CD4-positive, alpha-beta memory T cell (primary cell): Measurements from ENCODE around the gene DOCK4. TPM values are rescaled to one million over a fixed set of nuclear protein-coding genes. Genes with fewer than 3 reads are reported as not detected.

Experiments used
- CTCF ChIA-PET: fragments of 350-600 bp; sonication (Branson Sonifier 250); formaldehyde crosslinking; loops from one replicate; lab custom pipeline; 2021; ENCODE audit warnings: inconsistent platforms; ENCODE audit not compliant: partially characterized antibody; lab: Charles Lee
- POLR2A ChIA-PET: fragments of 350-600 bp; sonication (Branson Sonifier 250); formaldehyde crosslinking; loops from one replicate; lab custom pipeline; 2021; ENCODE audit not compliant: partially characterized antibody; lab: Charles Lee
- DNase-seq, 5 donors: peaks; one replicate each; pipeline versions ENCODE4 v3.0.0 to v3.0.0-alpha.2; 2020 to 2022; ENCODE audit warnings: mixed read lengths in 1 of 5
- H3K27ac ChIP-seq: one replicate; pipeline ENCODE4 v1.7.0; 2013; ENCODE audit warnings: low read depth, low read length
- H3K27me3 ChIP-seq: 2 replicates; pipeline ENCODE4 v1.7.0; 2013; ENCODE audit warnings: mild to moderate bottlenecking, low read length, moderate library complexity; ENCODE audit not compliant: insufficient read depth
- H3K36me3 ChIP-seq: 2 replicates; pipeline ENCODE4 v1.7.0; 2013; ENCODE audit warnings: mild to moderate bottlenecking, low read length, moderate library complexity; ENCODE audit not compliant: insufficient read depth
- H3K4me1 ChIP-seq: 2 replicates; pipeline ENCODE4 v1.7.0; 2013; ENCODE audit warnings: mild to moderate bottlenecking, low read length, moderate library complexity; ENCODE audit not compliant: insufficient read depth
- H3K4me3 ChIP-seq, 2 donors: one replicate each; pipeline ENCODE4 v1.7.0; 2013; ENCODE audit warnings: low read length in 2 of 2, mild to moderate bottlenecking in 1 of 2
- H3K9me3 ChIP-seq, 2 donors: one replicate each; pipeline ENCODE4 v1.7.0; 2013; ENCODE audit warnings: low read length in 2 of 2, control low read depth in 1 of 2; ENCODE audit not compliant: control insufficient read depth in 1 of 2
- H3K27ac Mint-ChIP-seq, 7 donors: one replicate each; pipeline ENCODE4 v1.8.0; 2020 to 2021; ENCODE audit warnings: mixed read lengths in 7 of 7, mild to moderate bottlenecking in 6 of 7, inconsistent platforms in 3 of 7, moderate library complexity in 3 of 7
- H3K27me3 Mint-ChIP-seq, 2 donors: one replicate each; pipeline ENCODE4 v1.8.0; 2020 to 2021; ENCODE audit warnings: mixed read lengths in 2 of 2
- H3K36me3 Mint-ChIP-seq, 2 donors: one replicate each; pipeline ENCODE4 v1.8.0; 2020 to 2021; ENCODE audit warnings: mixed read lengths in 2 of 2, inconsistent platforms in 1 of 2, mild to moderate bottlenecking in 1 of 2
- H3K4me1 Mint-ChIP-seq, 4 donors: one replicate each; pipeline ENCODE4 v1.8.0; 2020 to 2021; ENCODE audit warnings: mixed read lengths in 4 of 4, mild to moderate bottlenecking in 1 of 4
- H3K4me3 Mint-ChIP-seq, 8 donors: one replicate each; pipeline ENCODE4 v1.8.0; 2020 to 2021; ENCODE audit warnings: mixed read lengths in 8 of 8, mild to moderate bottlenecking in 7 of 8, moderate library complexity in 6 of 8, inconsistent platforms in 3 of 8
- H3K9me3 Mint-ChIP-seq, 8 donors: one replicate each; pipeline ENCODE4 v1.8.0; 2020 to 2021; ENCODE audit warnings: mixed read lengths in 8 of 8, mild to moderate bottlenecking in 5 of 8, inconsistent platforms in 3 of 8, moderate library complexity in 1 of 8
- intact Hi-C: fragments of 100-400 bp; cut with micrococcal nuclease; formaldehyde crosslinking; loops from one replicate; pipeline ENCODE4 v1.15.1; 2023
- polyA plus RNA-seq, 2 donors: library from polyadenylated mRNA; unstranded; fragments of 300-500 nt; fragmentation: Illumina TruSeq; gene quantifications; one replicate each; pipeline ENCODE4 v1.2.3, GENCODE V29; 2021
- total RNA-seq, 2 experiments: library from RNA; stranded (reverse); gene quantifications; one replicate each; pipeline ENCODE4 v1.2.3, GENCODE V29; 2021

Gene DOCK4
- total and polyA plus RNA-seq, 4 experiments from 2014 or later: 0.47 to 1.5 (median 1.2) TPM; not detected in 1

DNA sequence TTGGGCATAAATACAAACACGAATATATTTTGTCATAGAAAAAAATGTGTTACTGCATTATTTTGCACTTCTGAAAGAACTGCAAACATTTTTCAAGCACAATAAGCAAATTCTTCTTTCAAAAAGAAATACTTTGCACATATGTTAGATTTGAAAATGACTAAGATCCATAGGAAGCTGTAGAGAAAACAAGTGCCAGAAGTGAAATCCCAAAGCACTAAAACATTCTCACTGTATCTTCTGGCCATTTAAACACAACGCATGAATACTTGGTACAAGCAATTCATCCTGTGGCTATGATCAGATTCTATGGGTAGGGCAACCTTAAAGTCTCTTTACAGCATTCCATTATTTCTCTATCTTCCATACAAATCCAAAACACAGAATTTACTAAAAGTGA, 418.5 kb downstream of the DOCK4 start:
- DNase-seq: no peak
- Histone ChIP-seq H3K9me3 (no peaks in the 10 kb centered on the region), H3K27me3 (no peaks in the 10 kb centered on the region), H3K27ac (no peak overlapping the region), H3K4me3 (no peak overlapping the region), H3K4me1 (no peaks in the 10 kb centered on the region), H3K36me3 (no peaks in the 10 kb centered on the region)
- CTCF ChIA-PET: no interaction called here
- H3K36me3 Mint-ChIP-seq: no peaks in the 10 kb centered on the region
- intact Hi-C loops: no loop called here
- peaks cover 0 to 2% of the 10 kb centered on the region in 2 donors for H3K27me3 Mint-ChIP-seq
- peaks cover 0 to 8% (median 4%) of the 10 kb centered on the region in 8 donors for H3K9me3 Mint-ChIP-seq
- H3K4me3 Mint-ChIP-seq: no peak overlapping the region
- H3K27ac Mint-ChIP-seq: no peak overlapping the region
- no peaks in the 10 kb centered on the region for H3K4me1 Mint-ChIP-seq
- POLR2A ChIA-PET: no interaction called here

DNA sequence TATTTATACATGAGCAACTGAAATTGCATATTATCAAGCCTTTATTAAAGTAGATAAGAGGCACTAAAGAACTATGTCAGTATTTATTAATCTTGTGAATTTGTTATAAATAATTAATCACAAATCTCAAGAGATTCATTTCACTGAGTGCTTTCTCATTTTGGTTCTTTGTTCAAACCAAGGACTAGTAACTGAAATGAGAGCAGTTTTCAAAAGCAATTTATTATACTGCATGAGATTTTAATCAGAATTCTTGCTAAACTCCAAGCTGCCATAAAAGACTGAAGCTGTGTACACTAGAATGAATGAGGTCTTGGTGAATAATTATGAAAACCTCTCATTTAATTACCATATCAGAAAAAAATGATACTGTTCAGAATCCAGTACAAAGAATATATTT, 419.1 kb downstream of the DOCK4 start:
- Mint-ChIP-seq H3K9me3 (peaks cover 0 to 6% (median under 1%) of the 10 kb centered on the region in 8 donors), H3K4me3 (no peak overlapping the region), H3K27ac (no peak overlapping the region), H3K27me3 (peaks cover 0 to 2% of the 10 kb centered on the region in 2 donors), H3K36me3 (no peaks in the 10 kb centered on the region), H3K4me1 (no peaks in the 10 kb centered on the region)
- Histone ChIP-seq H3K4me1 (no peaks in the 10 kb centered on the region), H3K27ac (no peak overlapping the region), H3K9me3 (no peaks in the 10 kb centered on the region), H3K27me3 (no peaks in the 10 kb centered on the region), H3K36me3 (no peaks in the 10 kb centered on the region), H3K4me3 (no peak overlapping the region)
- ChIA-PET CTCF (no interaction called here), POLR2A (no interaction called here)
- intact Hi-C loops: no loop called here
- DNase-seq: no peak

DNA sequence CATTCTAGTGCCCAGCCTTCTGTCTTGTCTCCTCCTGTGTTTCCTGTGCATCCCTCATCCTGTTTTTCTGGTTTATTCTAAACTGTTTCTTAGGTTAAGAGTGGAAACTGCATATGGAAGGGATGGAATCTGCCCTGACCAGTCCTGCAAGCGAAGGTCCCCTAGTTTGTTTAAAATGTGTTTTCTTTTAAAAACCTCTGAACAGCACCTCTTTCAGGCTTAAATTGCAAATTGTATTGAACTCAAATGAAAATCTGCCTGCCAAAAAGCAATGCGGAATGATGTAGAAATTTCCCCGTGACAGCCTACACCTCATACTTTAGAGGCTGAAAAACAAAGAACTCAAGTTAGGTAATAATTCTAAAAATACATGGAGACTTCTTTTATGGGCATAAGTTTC, 421.1 kb downstream of the DOCK4 start:
- Histone ChIP-seq H3K27me3 (no peaks in the 10 kb centered on the region), H3K27ac (no peak overlapping the region), H3K4me3 (no peak overlapping the region), H3K9me3 (no peaks in the 10 kb centered on the region), H3K36me3 (no peaks in the 10 kb centered on the region), H3K4me1 (no peaks in the 10 kb centered on the region)
- Mint-ChIP-seq H3K36me3 (no peaks in the 10 kb centered on the region), H3K27ac (no peak overlapping the region), H3K27me3 (peaks cover 3 to 6% of the 10 kb centered on the region in 2 donors), H3K9me3 (peaks cover 0 to 2% (median 0%) of the 10 kb centered on the region in 8 donors), H3K4me3 (no peak overlapping the region), H3K4me1 (no peaks in the 10 kb centered on the region)
- no peak for DNase-seq
- intact Hi-C loops: no loop called here
- CTCF ChIA-PET: no interaction called here
- POLR2A ChIA-PET: no interaction called here

DNA sequence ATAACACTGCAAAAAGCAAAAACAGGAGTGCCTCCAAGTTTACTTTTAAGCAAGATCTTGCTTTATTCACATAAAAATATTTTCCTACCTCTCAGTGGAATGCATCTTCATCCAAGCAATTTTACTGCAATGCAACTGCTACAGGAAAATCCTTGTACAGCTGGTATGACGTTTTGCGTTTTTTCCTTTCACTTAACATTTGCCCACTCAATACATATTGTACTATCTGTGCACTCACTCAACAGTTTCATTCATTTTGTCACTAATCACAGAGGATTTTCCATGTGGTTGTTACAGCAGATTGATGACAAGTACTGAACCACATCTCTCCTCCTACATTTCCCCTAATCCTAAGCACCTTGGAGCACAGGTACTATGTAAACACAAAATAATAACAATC, 421.9 kb downstream of the DOCK4 start:
- Mint-ChIP-seq H3K4me3 (no peak overlapping the region), H3K9me3 (peaks cover 0 to 3% (median 0%) of the 10 kb centered on the region in 8 donors), H3K36me3 (no peaks in the 10 kb centered on the region), H3K27ac (no peak overlapping the region), H3K27me3 (peaks cover 5 to 8% of the 10 kb centered on the region in 2 donors), H3K4me1 (no peaks in the 10 kb centered on the region)
- H3K27me3 ChIP-seq: no peaks in the 10 kb centered on the region
- H3K9me3 ChIP-seq: no peaks in the 10 kb centered on the region
- intact Hi-C loops: no loop called here
- H3K36me3 ChIP-seq: no peaks in the 10 kb centered on the region
- CTCF ChIA-PET: no interaction called here
- no peaks in the 10 kb centered on the region for H3K4me1 ChIP-seq
- H3K4me3 ChIP-seq: no peak overlapping the region
- H3K27ac ChIP-seq: no peak overlapping the region
- POLR2A ChIA-PET: no interaction called here
- DNase-seq: no peak

DNA sequence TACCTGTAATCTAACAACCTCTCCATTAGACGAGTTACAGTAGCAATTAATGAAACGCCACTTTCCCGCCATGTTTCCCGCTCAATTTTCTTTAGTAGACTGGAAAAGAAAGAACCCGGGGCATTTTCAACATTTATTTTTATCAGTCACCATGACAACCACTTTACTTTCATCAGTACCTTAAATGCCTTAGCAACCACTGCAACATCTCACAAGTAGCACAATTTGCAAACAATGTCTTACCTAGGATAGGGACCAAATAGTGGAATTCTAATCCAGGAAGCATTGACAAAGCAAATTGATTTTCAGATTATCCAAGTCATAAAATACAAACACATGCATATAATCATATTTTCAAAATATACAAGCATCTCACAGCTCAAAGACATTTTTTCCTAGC, 422.3 kb downstream of the DOCK4 start:
- H3K4me1 Mint-ChIP-seq: no peaks in the 10 kb centered on the region
- H3K36me3 Mint-ChIP-seq: no peaks in the 10 kb centered on the region
- no peaks in the 10 kb centered on the region for H3K36me3 ChIP-seq
- H3K4me1 ChIP-seq: no peaks in the 10 kb centered on the region
- ChIA-PET POLR2A (no interaction called here), CTCF (no interaction called here)
- intact Hi-C loops: no loop called here
- no peaks in the 10 kb centered on the region for H3K27me3 ChIP-seq
- H3K4me3 Mint-ChIP-seq: no peak overlapping the region
- H3K27ac ChIP-seq: no peak overlapping the region
- peaks cover 5 to 8% of the 10 kb centered on the region in 2 donors for H3K27me3 Mint-ChIP-seq
- DNase-seq: no peak
- H3K4me3 ChIP-seq: no peak overlapping the region
- H3K9me3 Mint-ChIP-seq: peaks cover 0 to 3% (median 0%) of the 10 kb centered on the region in 8 donors
- H3K9me3 ChIP-seq: no peaks in the 10 kb centered on the region
- no peak overlapping the region for H3K27ac Mint-ChIP-seq

DNA sequence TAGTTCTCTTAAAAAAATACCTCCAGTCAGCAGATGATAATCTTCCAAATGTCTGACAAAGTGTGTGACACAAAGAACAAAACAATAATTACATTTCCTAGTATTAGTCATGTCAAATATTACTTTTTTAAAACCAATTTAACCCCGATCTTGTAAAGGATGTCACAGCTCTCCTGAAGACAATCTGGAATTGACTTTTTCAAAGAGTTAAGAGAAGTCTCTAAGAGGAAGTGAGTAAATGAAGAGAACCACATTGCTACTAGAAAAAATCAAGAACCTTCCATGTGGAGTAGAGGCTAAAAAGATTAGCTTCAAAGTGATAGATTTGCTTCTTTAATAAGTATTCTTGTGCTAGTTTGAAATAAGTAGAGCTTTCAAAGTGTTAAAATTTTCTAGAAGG, 425.7 kb downstream of the DOCK4 start:
- Mint-ChIP-seq H3K4me1 (no peaks in the 10 kb centered on the region), H3K27ac (no peak overlapping the region), H3K9me3 (peaks cover 0 to 20% (median 8%) of the 10 kb centered on the region in 8 donors), H3K36me3 (no peaks in the 10 kb centered on the region), H3K27me3 (peaks cover 5 to 8% of the 10 kb centered on the region in 2 donors), H3K4me3 (no peak overlapping the region)
- Histone ChIP-seq H3K9me3 (no peaks in the 10 kb centered on the region), H3K27me3 (no peaks in the 10 kb centered on the region), H3K4me1 (no peaks in the 10 kb centered on the region), H3K36me3 (no peaks in the 10 kb centered on the region), H3K4me3 (no peak overlapping the region), H3K27ac (no peak overlapping the region)
- intact Hi-C loops: no loop called here
- no peak for DNase-seq
- POLR2A ChIA-PET: no interaction called here
- CTCF ChIA-PET: no interaction called here

DNA sequence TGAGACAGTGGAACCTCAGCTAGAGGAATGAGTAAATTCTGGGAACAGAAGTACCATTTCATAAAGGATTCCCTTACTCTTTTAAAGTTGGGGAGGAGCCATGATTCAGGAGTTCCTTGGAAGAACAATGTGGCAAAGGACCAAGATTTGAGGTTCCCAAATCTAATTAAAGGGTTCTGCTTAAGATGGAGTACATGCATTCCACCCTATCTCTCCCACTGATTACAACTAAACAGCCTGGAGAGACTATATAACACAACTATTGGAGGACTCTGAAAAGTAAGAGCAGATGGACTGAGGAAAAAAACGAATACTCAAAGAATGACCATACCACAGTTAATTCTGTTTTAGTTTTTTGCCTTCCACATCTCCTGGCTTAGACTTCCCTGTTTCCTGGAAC, 431.0 kb downstream of the DOCK4 start:
- no peaks in the 10 kb centered on the region for H3K36me3 ChIP-seq
- Mint-ChIP-seq H3K27ac (no peak overlapping the region), H3K36me3 (no peaks in the 10 kb centered on the region), H3K4me3 (no peak overlapping the region), H3K4me1 (no peaks in the 10 kb centered on the region), H3K27me3 (peaks cover 7 to 13% of the 10 kb centered on the region in 2 donors), H3K9me3 (peaks cover 0 to 23% (median 8%) of the 10 kb centered on the region in 8 donors)
- H3K27ac ChIP-seq: no peak overlapping the region
- H3K27me3 ChIP-seq: no peaks in the 10 kb centered on the region
- no peaks in the 10 kb centered on the region for H3K4me1 ChIP-seq
- no peaks in the 10 kb centered on the region for H3K9me3 ChIP-seq
- no peak for DNase-seq
- ChIA-PET POLR2A (no interaction called here), CTCF (no interaction called here)
- H3K4me3 ChIP-seq: no peak overlapping the region
- intact Hi-C loops: no loop called here

DNA sequence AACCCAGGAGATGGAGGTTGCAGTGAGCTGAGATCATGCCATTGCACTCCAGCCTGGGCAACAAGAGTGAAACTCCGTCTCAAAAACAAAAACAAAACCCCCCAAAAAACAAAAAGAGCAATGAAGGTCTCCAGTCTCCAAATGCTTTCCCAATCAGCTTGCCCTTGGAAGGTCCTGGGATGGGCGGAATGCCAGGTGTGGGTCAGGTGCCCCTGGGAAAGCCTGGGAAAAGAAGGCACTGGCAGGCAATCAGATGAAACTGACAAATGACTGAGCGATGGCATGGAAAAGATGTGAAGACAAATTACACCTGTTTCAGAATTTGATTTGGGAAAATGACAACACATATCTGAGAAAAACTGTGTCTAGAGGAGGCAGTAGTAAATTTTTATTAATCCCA, 433.5 kb downstream of the DOCK4 start:
- Mint-ChIP-seq H3K36me3 (no peaks in the 10 kb centered on the region), H3K4me1 (no peaks in the 10 kb centered on the region), H3K9me3 (peaks cover 0 to 21% (median 7%) of the 10 kb centered on the region in 8 donors), H3K27ac (no peak overlapping the region), H3K27me3 (peaks cover 5 to 15% of the 10 kb centered on the region in 2 donors), H3K4me3 (no peak overlapping the region)
- H3K27me3 ChIP-seq: no peaks in the 10 kb centered on the region
- DNase-seq: no peak
- CTCF ChIA-PET: interaction anchor here (1.3 kb wide), 1 partner anchor 19 kb away, joined by 3 read pairs; no protein-coding TSS in a partner anchor
- H3K4me1 ChIP-seq: no peaks in the 10 kb centered on the region
- no peak overlapping the region for H3K4me3 ChIP-seq
- POLR2A ChIA-PET: no interaction called here
- intact Hi-C loops: no loop called here
- H3K9me3 ChIP-seq: no peaks in the 10 kb centered on the region
- no peak overlapping the region for H3K27ac ChIP-seq
- H3K36me3 ChIP-seq: no peaks in the 10 kb centered on the region
